NCI-H2029 treated with DMSO at 0.1 percent for 48 hours (cell line): ENCODE measurements around the gene CA12.
"Not testable (repeated sequence)": the region's sequence is repeated elsewhere in the genome, so short reads cannot be mapped to it uniquely, and the experiment has no call there.

Experiments used
- DNase-seq: peaks from one replicate; lab custom pipeline; 2025; lab: John Stamatoyannopoulos, UW

CA12 gene

DNA sequence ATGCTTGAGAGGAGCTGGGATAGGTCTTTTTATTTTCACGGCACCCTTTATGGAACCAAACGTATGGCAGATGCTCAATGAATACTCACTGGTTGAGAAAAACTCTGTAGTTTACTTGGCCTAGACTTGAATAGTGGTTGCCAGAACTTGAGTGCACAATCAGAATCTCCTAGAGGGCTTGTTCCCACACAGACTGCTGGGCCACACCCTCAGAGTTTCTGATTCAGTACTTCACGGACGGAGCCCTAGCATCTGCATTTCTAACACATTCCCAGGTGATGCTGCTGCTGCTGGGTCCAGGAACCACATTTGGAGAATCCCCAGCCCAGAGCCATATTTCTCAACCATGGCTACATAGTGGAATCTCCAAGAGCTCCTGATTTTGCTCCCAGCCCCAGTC, 24.6 kb downstream of the CA12 start:
- DNase-seq = no peak

DNA sequence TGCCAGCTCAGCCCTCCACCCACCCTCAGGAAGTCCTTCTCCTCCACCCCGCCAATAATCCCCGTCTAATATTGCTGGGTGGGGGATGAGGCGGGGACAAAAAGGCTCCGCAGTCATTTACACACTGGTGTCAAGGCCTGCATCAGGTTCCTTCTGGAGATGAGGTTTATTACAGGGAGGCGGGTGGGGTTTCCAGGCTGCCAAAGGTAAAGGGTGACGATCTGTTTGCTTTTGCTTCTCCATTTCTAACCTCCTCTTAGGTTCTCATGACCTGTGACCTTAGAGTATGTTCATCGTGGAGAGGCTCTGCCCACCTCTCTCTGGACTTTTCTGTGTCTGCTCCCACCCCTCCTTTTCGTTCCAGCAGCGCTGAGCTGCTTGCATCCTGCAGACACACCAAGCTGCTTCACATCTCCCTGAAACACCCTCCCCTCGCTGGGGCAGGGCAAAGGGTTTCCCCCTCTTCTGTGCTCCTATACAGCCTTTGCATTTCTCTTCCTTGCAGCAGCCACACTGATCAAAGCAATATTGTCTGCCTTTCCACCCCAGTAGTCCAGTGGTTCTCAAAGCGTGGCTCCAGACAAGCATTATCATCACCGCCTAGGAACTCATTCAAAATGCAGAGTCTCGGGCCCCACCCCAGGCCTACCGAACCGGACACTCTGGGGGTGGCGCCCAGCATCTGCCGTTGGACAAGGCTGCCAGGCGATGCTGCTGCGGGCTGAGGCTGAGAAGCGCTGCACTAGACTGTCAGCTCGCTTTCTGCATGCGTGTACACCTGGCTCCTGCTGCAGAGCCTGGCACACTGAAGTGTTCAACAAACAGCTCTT, 26.6 kb downstream of the CA12 start:
- DNase-seq = no peak

DNA sequence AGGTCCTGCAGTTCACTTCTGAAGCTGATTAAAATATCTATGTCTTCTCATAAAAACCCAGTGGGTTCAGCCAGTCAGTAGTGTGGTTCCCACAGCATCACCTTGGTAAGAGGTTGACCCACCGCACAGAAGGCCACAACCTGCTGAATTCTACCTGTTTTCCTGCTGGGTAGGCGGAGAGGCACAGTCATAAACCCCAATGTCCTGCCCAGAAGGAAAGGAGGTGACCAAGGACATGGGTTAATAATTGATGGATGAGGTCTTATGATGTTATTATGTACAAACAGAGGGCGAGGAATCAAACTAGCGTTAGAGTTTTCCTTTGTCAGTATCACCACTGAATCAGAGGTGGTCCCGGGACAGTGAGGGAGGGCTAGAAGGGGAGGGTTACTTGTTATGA, 27.8 kb downstream of the CA12 start:
- no peak for DNase-seq

DNA sequence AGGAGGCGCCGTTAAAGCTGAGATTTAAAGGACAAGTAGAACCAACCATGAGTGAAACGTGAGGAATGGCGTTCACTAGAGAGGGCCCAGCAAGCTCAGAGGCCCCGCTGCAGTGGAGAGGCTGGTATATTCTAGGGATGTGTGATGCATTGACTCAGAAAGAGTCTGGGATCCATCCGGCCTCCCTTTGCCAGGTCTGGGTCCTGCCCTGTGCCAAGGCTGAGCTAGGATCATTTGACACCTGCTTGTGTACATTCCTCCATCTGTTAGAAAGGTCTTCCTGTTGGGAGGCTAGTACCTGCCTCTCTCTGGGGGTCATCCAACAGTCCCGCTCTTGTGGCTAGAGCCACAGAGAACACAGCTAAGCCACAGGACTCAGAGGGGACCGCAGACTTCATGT, 28.4 kb downstream of the CA12 start:
- no peak for DNase-seq

DNA sequence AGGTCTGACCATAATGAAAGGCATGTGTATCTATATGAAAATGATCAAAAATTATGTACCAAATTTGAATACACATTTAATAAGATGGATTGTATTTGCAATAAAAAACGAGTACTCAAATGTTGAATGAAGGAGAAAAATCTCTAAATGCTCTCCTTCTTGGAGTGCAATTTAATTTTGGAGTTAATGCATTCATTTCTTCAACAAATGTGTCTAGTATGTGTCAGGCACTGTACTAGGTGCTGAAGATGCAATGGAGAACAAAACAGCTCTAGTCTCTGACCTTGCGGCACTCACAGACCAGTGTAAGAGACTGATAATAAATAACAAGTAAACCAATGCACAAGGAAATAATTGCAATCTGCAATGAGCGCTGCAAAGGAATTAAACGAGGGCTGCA, 28.8 kb downstream of the CA12 start:
- DNase-seq = no peak

DNA sequence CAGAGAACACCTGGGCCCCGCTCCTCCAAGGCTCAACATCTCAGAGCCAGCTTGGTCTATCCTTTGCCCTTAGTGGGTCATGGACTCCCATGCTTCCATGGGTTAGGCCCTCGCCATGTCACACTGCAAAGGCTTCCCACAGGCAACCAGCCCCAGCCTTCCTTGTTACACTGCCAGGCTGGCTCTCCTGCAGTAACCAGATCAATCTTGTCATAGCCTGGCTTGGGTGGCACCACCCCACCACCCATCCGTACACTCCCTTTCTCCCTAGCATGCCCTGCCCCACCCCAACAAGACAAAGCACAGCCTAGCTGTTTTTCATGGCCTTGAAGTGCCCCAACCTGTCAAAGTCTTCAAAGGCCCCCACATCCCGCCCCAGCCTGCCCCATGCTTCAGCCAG, 30.5 kb downstream of the CA12 start:
- DNase-seq = no peak

DNA sequence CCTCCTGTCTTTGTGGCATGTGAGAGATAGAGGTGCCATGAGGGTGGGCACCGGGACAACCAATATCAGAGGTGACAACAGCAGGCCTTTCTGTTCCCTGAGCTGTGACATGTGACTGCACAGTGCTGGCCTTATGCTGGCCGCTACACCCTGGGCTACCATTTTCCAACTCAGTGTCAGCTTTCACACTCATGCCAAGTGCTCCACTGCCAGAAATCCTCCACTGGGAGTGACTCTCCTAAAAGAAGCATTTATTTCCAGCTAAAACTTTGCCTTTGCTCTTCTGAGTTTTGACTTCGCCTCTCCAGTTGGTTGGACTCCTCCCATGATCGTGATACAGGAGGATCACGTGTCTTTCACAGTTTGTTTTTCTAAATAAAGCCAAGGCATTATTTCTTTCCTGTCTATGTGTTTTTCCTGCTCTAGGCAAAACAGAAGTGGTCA, 31.4 kb downstream of the CA12 start:
- DNase-seq = no peak

DNA sequence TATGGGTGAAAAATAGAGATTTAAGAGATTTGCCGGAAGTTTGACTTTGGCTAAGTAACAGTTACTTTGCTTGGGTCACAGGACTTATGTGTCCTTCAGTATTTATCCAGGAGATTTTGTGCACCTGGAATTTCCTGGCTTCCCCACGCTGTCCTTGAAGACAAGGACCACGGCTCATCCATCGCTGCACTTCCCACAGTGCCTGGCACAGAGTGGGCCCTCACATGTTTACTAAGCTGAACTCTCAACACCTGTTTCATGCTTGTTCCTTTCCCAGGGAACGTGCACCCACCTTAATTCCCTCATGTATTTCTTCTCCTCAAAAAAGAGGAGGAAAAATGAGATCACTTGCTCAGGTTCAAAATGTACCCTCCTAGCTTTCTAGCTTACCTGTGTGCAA, 32.0 kb downstream of the CA12 start:
- no peak for DNase-seq

DNA sequence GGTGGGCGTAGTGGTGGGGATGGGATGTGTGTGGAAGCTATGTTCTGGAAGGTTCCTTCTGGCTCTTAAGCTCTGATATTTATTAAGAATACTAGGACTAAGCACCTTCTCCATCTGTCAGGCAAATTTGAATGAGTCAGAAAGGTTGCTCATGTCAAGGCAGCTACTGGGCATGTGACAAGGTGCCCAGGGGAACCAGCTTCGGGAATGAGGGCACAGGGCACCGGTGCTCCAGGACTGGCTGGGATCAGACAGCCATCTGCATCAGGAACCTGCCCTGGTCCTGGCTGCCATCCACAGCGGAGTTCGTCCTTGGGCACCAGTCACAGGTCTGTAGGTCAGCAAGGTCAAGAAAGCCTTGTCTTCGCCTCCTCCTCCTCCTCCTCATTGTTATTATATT, 32.5 kb downstream of the CA12 start:
- no peak for DNase-seq

DNA sequence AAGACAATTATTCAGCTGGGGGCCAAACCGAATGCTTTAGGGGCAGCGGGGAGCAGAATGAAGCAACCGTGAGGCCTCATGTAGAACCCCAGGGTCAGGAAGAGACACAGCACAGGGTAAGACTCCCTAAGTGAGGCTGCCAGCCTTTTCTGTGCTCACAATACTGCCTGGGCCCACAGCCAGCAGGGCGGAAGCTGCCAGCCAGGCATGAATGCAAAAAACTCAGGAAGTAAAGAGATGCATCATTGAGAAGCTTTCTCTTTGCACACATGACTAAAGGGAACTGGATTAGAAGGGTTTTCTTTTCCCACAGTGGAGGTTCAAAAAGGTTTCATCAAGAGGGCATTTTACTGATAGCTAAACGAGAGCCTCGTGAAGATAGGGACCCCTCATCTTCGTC, 33.3 kb downstream of the CA12 start:
- no peak for DNase-seq

DNA sequence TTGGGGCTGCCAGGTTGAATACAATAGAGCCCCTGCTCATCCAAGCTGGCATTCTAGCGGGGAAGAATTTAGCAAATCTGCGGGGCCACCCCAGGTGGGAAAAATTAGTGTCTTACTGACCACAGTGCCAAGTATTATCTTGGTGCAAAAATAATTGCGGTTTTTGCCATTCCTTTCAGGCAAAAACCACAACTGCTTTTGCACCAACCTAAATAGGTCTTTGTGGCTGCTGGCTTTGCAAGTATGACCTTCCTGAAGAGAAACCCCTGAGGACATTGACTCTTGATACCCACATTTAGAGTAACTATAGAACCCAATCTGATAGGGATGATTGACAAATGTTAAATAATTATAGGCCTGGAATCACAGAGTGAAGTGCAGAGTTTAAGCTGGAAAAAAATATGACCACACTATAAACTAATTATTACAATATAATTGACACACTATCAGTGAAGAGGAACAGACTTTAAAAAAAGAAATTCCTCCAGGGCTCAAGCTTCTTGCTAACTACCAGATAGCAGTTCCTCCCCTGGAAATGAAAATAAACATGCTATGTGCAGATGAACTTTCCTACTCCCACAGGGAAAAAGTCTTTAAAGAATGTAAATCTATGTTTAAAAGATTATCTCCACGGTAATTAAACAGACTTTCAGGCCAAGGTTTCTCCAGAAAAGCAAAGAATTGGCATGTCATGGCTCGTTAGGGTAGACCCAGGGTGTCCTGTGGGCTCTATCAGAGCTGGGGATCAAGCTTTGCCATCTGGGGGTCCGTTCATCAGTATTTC, 34.4 kb downstream of the CA12 start:
- no peak for DNase-seq

DNA sequence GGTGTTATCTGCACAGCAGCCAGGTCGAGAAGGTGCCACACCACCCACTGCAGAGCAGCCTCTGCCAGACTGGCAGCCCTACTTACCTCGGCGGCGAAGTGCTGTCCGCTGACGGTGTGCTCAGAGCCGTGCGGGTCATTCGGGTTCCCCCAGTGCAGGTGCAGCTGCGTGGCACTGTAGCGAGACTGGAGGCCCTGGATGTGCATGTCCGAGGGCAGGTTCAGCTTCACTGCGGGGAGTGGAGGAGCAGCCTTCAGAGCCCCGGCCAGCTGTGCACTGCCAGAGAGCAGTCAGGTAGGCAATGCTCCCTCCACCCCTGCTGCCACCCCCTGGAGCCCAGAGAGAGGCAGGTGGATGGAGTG, 36.3 kb downstream of the CA12 start:
- DNase-seq = no peak

DNA sequence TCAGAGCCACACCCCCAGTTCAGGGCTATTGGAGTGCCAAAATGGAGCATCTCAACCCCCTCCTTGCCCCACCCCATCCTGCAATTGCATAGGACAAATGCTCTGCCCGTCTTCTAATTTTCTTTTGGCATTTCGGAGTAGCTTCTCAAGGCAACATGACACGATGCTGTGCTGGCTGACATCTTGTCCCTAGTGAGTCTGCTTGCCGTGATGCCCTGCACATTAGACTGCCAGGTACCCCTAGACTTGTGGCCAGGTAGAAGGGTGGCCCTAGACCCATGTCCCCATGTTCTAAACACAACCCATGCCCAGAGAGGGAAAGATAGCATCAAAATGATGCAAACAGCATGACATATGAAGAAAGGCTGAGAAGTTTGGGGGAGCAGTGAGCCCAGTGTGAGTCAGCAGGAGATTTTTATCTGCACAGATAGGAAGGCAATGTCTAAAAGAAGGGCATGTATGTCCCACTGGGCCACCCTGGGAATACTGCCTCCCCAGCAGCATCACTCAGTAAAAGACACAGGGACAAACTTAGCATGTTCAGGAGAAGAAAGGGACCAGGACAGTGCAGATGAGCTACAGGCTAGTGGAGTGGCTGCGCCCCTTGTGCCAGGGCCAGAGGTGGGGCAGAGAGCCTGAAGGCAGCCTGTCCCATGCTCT, 36.8 kb downstream of the CA12 start:
- DNase-seq = no peak

DNA sequence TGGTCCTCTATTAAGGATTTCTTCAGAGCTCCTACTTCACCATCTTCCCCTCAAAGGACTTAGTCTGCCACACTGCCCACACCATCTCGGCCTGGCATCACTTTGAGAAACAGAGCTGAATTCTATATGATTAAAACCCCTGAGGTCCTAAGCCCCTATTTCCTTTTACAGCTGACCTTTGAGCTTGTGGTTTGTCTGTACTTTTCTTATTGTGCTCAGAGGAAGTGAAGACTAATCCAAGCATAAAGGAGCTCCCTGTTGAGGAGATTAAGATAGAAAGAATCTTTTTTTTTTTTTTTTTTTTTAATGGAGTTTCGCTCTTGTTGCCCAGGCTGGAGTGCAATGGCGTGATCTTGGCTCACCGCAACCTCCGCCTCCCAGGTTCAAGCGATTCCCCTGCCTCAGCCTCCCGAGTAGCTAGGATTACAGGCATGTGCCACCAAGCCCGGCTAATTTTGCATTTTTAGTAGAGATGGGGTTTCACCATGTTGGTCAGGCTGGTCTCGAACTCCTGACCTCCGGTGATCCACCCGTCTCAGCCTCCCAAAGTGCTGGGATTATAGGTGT, 38.6 kb downstream of the CA12 start:
- DNase-seq = not testable (repeated sequence)

DNA sequence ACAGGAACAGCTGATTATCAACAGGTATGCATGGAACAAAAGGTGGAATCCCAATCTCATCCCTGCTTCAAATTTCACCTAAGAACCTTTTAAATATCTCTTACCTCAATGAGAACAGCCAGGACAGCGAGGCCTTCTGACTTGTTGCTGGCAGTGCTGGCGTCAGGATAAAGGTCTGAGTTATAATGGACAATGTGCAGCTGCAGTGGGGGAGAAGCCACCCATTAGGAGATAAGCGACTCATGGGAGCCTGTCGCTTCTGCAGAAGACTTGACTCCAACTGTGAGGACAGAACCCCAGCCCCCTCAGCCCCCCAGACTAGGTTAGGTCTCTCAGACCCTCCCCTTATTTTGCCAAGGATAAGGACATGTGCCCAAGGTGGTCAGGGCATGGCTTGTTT, 39.7 kb downstream of the CA12 start:
- DNase-seq = no peak

DNA sequence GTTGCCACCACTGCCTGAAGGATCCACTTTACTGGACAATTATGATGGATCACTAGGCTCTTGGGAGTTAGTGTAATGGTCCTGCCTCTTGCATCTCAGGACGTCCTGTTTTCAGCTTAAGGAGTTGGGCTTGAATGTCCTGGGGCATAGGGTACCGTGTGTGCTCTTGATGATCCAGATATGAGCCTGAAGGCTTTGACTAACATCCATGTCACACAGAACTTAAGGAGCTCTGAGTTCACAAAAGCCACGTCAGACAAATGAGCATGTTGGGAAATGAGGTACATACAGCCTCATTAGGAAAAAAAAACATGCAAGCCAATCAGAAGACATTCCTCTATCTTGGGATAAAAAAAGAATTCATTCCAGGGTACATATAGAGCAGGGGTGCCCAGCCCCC, 40.8 kb downstream of the CA12 start:
- no peak for DNase-seq

DNA sequence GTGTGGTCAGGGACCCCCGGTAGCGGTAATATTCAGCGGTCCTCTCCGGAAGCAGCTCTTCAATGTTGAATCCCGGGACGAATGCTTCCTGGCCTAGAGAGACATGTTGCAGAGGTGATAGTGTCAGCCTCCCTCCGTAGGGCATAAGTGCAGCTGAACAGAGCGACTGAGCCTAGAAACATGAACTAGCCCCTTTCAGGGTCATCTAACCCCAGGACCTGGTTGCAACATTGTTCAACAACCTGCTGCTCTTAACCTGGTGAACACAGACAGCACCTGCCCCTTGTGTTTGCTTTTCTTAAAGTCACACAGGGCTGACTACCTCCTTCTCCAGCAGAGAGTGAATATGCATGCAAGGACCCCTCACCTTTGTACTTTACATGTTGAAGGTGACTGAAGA, 41.3 kb downstream of the CA12 start:
- DNase-seq = no peak

DNA sequence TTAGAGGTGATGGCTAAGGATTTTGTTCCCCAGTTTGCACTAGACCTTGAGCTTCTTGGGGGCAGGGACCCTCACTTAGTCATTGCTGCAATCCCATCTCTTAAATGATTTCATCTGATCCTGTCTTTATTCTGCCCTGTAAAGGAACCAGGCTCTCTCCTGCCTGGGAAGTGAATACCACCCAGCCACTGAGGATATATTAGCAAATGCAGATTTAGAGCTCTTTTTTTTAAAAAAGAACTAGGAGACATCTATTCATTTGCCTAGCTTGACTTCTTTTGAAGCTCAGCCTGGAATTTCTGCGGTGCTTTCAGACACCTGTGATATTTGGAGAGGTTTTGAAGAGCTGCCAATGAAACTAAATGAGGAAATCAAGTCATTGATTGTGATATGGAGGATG, 41.8 kb downstream of the CA12 start:
- DNase-seq = no peak

DNA sequence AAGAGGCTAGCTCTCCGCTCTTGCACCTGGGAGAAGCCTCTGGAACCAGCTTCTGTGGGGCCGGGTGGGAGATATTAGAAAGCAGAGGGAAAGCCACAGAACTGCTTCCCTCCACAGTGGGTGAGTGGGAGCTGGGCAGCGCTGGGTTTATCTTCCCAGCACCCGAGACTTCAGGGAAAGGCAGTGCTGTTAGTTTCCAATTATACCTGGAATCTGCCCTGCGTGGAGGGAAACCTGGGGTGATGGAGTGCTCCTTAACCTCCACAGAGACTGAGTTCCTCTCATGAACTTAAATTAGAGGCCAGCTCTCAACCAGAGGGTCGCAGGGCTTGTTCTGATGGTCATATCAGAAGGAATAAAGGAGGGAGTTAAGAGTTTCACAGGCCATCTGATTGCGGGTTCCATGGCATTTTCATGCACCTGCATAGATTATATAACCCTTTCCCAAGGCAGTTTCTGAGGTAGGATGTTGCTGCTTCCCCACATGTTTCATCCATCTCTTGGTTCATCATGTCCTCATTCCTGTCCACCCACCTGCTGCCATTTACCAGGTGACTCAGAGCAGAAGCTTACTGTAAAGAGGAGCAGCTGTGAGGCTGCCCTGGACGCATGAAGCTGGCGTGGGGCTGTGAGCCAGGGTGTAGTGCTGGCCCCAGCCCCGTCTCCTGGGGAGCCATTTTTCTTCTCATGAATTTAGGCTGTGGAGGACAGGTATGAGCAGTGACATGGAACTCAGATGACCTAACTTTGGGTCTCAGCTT, 42.5 kb downstream of the CA12 start:
- DNase-seq = no peak

DNA sequence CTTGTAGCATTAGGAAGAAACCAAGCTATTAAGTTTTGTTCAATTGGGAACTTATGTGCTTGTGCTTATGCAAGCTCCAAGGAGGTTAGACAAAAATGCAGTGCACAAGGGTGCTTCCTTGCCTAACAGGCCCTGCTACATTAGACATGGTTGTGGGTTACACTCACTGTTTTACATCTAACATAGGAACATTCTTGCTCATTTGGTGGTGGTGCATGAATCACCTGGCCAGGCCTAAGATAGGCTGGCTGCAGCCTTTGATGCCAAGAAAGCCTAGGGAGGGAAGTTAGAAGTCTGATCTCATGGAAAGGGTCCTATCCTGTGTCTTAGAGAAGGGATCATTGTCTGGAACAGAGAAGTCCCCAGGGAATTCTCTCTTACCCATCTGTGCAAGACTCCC, 43.5 kb downstream of the CA12 start:
- DNase-seq = no peak

DNA sequence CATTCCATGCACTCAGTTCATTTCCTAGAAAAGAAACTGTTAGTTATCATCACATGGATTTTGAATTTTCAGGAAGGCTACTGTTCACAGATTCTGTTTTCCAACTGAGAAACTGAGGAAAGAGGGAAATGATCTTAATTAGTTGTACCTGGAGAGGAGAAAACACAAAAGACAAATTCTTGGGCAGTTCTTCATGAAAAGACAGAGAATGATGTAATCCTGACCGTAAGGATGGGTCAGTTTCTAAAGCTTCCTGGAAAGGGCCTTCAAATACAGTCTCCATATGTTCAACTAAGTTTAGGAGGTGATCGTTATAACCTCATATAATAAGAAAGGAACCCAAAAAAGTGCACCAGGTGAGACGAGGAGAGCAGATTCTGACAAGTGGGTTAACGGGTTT, 44.6 kb downstream of the CA12 start:
- DNase-seq = no peak
